Measurements from ENCODE around the gene PALLD. TPM values are rescaled to one million over a fixed set of nuclear protein-coding genes. Genes with fewer than 3 reads are reported as not detected.

The PALLD gene
- total RNA-seq, 6 experiments from 2014 or later = 7.7 to 81.6 (median 24.8) TPM

- TF ChIP-seq POLR2A (IDR thresholded peaks at IDR 0.05) (no peak), CTCF (IDR thresholded peaks at IDR 0.05) (no peak)
- Histone ChIP-seq H3K36me3 (no peaks in the 10 kb centered on the region), H3K4me1 (no peaks in the 10 kb centered on the region), H3K27me3 (no peaks in the 10 kb centered on the region), H3K9me3 (no peaks in the 10 kb centered on the region), H3K27ac (no peak overlapping the region), H3K4me3 (no peak overlapping the region)
- no peak for ATAC-seq
- intact Hi-C loops (cut with DNase I) = no loop called here
- WGBS (ENCODE audit: insufficient coverage, low coverage, low lambda C conversion rate, missing lambda C conversion rate) = 58% methylated on average over 2 of the region's 2 CpGs
- no peak for DNase-seq
Measured at GRCh38 chr4:168651374-168651773, 154.5 kb downstream of the PALLD start.

- intact Hi-C loops (cut with DNase I) = no loop called here
- no peaks in the 10 kb centered on the region for H3K9me3 ChIP-seq
- whole genome bisulfite sequencing (ENCODE audit: insufficient coverage, low coverage, low lambda C conversion rate, missing lambda C conversion rate) = 74% methylated on average over 4 of the region's 4 CpGs
- no peak for TF ChIP-seq POLR2A (IDR thresholded peaks at IDR 0.05)
- no peak for TF ChIP-seq CTCF (IDR thresholded peaks at IDR 0.05)
- no peak overlapping the region for H3K27ac ChIP-seq
- ATAC-seq (no peak), DNase-seq (no peak)
- no peaks in the 10 kb centered on the region for H3K4me1 ChIP-seq
- H3K4me3 ChIP-seq = no peak overlapping the region
- H3K27me3 ChIP-seq = no peaks in the 10 kb centered on the region
- no peaks in the 10 kb centered on the region for H3K36me3 ChIP-seq
Measured at GRCh38 chr4:168651864-168652263, 155.0 kb downstream of the PALLD start.

GRCh38 chr4:168652755-168653154, 155.9 kb downstream of the PALLD start:
- Histone ChIP-seq H3K9me3 (no peaks in the 10 kb centered on the region), H3K36me3 (no peaks in the 10 kb centered on the region), H3K4me1 (peaks cover 0 to 4% (median 0%) of the 10 kb centered on the region in 4 donors), H3K27ac (no peak overlapping the region), H3K4me3 (no peak overlapping the region), H3K27me3 (no peaks in the 10 kb centered on the region)
- no peak for DNase-seq
- intact Hi-C loops (cut with DNase I) = no loop called here
- ATAC-seq = no peak
- TF ChIP-seq CTCF (IDR thresholded peaks at IDR 0.05) (no peak), POLR2A (IDR thresholded peaks at IDR 0.05) (no peak)
- WGBS (ENCODE audit: insufficient coverage, low coverage, low lambda C conversion rate, missing lambda C conversion rate) = 84% methylated on average over 2 of the region's 2 CpGs

- peaks cover 0 to 4% (median 0%) of the 10 kb centered on the region in 4 donors for H3K4me1 ChIP-seq
- no peak for DNase-seq
- no peaks in the 10 kb centered on the region for H3K9me3 ChIP-seq
- H3K27me3 ChIP-seq = no peaks in the 10 kb centered on the region
- ATAC-seq = no peak
- intact Hi-C loops (cut with DNase I) = no loop called here
- TF ChIP-seq CTCF (IDR thresholded peaks at IDR 0.05) (no peak), POLR2A (IDR thresholded peaks at IDR 0.05) (no peak)
- WGBS (ENCODE audit: insufficient coverage, low coverage, low lambda C conversion rate, missing lambda C conversion rate) = 40% methylated on average over 4 of the region's 4 CpGs
- no peaks in the 10 kb centered on the region for H3K36me3 ChIP-seq
- no peak overlapping the region for H3K4me3 ChIP-seq
- no peak overlapping the region for H3K27ac ChIP-seq
Measured at GRCh38 chr4:168654104-168654847, 157.4 kb downstream of the PALLD start.

- Histone ChIP-seq H3K27me3 (no peaks in the 10 kb centered on the region), H3K36me3 (no peaks in the 10 kb centered on the region), H3K27ac (no peak overlapping the region), H3K9me3 (no peaks in the 10 kb centered on the region), H3K4me3 (no peak overlapping the region), H3K4me1 (peaks cover 0 to 4% (median 0%) of the 10 kb centered on the region in 4 donors)
- intact Hi-C loops (cut with DNase I) = no loop called here
- DNase-seq (no peak), ATAC-seq (no peak)
- TF ChIP-seq CTCF (IDR thresholded peaks at IDR 0.05) = no peak
- TF ChIP-seq POLR2A (IDR thresholded peaks at IDR 0.05) = no peak
Measured at GRCh38 chr4:168654848-168655174, 158.0 kb downstream of the PALLD start.

Measured in right lobe of liver (tissue), 6 donors.